ENCODE results near the gene SULT2A1.
"Not testable (repeated sequence)": the region's sequence is repeated elsewhere in the genome, so short reads cannot be mapped to it uniquely, and the experiment has no call there.

The SULT2A1 gene

DNA sequence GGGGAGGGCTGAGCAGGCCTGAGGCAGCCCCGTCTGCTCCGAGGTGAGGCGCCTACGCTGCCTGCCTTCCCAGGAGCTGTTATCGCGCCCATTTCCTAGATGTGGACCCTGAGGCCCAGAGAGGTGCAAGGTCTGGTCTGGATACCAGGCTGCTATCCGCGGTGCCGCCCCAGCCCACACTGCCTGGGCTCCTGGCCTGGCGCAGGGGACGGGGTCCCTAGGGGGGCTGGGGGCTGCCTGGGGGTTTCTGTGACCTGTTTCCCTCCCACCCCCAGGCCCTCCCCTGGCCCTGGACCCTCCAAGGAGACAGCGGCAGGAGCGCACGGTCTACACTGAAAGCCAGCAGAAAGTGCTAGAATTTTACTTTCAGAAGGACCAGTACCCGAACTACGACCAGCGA lies 26.3 kb downstream of the SULT2A1 start:
- not testable (repeated sequence) for DNase-seq

GRCh38 chr19:47858646-47859285 lies 27.3 kb downstream of the SULT2A1 start, which contains the start of gene TPRX2:
TSS of gene TPRX2 (plus strand) at chr19:47859235. CDS start at chr19:47859247, 12 bp downstream.
- DNase-seq, result not testable (repeated sequence)

GRCh38 chr19:47858231-47858630 lies 27.9 kb downstream of the SULT2A1 start:
- DNase-seq, result not testable (repeated sequence)

GRCh38 chr19:47854459-47854858 lies 31.7 kb downstream of the SULT2A1 start:
- no peak for DNase-seq

DNA sequence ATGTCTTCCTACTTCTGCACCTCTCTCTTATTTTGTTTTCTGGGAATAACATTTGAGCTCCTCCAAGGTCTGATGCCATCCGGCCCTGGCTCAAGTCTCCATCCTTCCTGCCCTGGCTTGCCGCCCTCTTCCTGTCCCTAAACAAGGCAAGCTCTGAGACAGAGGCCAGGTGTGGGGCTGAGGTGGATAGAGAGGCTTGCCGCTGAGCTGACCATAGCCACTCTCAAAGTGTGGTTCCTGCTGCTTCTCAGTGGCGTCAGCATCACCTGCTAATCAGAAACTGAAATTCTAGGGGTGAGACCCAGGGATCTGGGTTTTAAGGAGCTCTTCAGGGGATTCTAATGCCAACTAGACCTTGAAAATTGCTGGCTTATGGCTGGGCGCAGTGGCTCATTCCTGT lies 33.1 kb downstream of the SULT2A1 start:
- DNase-seq, result no peak

DNA sequence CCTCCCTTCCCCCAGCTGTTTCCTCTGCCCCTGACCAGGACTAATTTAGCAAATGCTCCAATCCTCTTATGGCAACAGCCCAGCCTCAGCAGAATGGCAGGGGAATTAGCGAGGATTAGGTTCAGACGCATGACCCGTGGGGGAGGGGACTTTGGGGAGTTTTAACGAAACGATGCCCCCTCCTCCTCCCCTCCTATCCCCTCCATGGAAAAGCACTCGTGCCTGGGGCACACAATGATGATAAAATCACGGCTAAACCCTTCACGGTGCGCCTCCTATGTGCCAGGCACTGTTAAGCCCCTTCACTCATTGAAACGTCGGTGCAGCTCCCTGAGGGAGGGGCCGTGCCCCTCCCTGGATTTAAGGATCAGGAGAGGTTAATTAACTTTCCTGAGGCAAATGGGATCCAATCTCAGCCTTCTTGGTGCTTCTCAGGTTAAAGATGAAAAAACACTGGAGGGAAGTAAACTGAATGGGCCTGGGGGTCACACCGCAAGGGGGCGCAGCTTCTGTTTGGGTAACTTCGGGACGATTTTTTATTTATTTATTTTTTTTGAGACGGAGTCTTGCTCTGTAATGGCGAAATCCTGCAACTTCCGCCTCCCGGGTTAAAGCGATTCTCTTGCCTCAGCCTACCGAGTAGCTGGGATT lies 37.2 kb downstream of the SULT2A1 start:
- DNase-seq, result no peak

GRCh38 chr19:47848425-47848822 lies 37.7 kb downstream of the SULT2A1 start:
- no peak for DNase-seq

GRCh38 chr19:47842941-47843340 lies 43.2 kb downstream of the SULT2A1 start:
- no peak for DNase-seq

DNA sequence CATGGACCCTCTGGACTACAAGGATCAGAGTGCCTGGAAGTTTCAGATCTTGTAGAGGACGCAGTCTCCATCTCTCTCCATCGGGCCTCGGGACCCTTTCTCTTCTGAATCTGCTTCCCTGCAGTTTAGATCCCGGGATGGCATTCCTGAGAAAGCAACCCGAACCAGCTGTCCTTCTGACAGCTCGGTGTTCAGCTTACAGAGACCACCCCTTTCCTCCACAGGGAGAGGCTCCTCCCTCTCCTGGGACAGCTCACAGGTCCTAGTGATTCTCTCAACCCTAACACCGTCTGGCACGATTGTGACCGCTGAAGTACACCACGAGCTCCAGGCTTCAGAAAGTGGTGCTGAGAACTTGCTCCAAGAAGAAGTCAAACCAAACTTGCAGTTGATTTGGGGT lies 46.2 kb downstream of the SULT2A1 start:
- DNase-seq, result no peak

DNA sequence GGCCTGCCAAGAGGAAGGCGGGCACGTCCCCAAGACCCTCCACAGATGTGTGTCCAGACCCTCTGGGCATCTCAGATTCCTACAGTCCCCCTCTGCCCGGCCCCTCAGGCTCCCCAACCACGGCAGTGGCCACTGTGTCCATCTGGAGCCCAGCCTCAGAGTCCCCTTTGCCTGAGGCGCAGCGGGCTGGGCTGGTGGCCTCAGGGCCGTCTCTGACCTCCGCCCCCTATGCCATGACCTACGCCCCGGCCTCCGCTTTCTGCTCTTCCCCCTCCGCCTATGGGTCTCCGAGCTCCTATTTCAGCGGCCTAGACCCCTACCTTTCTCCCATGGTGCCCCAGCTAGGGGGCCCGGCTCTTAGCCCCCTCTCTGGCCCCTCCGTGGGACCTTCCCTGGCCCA lies 46.7 kb downstream of the SULT2A1 start:
- no peak for DNase-seq

DNA sequence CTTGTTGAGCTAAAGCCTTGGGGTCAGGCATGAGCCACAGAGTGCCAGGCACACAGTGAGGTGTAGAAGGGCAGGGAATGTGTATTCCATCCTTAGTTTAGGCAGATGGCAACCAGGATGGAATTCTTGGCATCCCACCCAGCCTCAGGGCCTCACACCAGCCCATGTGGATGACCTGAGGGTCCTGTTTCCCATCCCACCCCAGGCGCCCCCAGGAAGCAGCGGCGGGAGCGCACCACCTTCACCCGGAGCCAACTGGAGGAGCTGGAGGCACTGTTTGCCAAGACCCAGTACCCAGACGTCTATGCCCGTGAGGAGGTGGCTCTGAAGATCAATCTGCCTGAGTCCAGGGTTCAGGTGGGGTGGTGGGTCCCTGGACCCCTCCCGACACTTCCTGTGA lies 50.1 kb downstream of the SULT2A1 start:
- DNase-seq, result no peak

GRCh38 chr19:47832723-47833122 lies 53.4 kb downstream of the SULT2A1 start:
- no peak for DNase-seq

- no peak for DNase-seq
Observed at GRCh38 chr19:47826800-47827199, 59.3 kb downstream of the SULT2A1 start.

DNA sequence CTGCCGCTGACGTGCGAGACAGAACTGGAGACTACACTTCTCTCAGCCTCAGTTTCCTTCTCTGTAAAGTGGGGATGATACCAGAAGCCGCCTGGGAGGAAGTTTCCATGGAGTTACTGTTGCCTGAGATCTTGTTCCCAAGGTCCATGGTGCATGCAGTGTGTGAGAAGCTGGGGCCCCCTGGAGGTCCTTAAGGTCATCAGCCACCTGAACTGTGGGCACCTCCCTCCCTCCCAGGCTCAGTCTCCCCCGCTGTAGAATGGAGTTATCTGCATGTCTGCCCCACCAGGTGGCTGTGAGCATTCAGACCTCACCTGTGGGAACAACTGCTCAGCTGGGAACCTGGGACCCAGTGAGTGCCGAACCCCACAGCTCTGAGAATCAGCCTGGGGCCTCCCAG lies 61.7 kb downstream of the SULT2A1 start:
- DNase-seq, result no peak

DNA sequence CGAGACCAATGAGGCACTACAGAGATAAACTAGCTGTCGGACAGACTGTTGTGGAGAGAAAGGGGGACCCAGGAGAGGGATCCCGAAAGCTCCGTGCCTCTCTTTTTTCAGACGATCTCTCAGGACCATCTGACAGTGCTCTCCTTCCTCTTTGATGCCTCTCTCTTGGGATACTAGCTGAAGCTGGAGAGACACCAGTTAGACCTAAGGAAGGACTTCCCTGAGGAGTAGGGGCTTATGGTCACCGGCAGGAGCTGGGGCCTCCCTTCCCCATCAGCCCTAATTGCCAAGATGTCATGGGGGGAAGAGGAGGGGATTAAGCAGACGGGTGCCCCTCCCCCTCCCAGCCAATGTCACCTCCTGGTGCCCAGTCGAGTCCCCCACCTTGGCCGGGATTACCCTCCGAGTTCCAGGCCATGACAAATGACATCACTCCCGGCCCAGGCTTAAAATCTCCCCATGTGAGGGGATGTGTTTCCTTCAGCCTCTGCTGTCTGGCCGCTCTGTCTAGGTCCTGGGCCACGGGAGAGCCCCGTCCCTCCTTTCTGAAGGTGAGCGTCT lies 64.6 kb downstream of the SULT2A1 start, which contains the start of gene CRX:
Gene CRX (plus strand): TSS at position 478 of the 561 bp plus-strand sequence. CDS start 12,507 bp downstream, outside the sequence.
- DNase-seq, result no peak

Measured in COR-L47 (cell line).